ENCODE results near the gene SFXN5. TPM values are rescaled to one million over a fixed set of nuclear protein-coding genes. Genes with fewer than 3 reads are reported as not detected.

SFXN5 gene
- total RNA-seq, 3 donors from 2014 or later (not counting 1 experiment from before 2014, with no cell fraction given), result 15.3 to 22.3 (median 19.8) TPM

DNA sequence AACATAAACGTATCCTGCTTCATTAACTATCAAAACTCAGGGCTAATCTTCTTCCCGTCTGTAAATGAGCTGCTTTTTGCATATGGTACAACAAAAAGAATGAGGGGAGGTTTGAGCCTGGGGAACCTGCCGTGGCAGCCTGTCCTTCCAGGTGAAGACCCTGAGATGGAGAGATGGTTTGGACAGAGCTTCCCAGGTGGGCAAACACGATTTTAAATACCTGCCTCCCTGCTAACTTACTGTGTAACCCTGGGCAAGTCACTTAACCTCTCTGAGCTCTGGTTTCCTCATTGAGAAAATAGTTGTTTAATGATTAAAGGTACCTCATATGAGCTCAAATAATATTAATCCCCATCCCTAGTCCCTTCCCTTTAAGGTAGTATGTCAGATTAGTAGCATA, 145.1 kb downstream of the SFXN5 start:
- Mint-ChIP-seq H3K27ac (no peak overlapping the region), H3K4me1 (no peaks in the 10 kb centered on the region), H3K9me3 (no peaks in the 10 kb centered on the region), H3K4me3 (no peak overlapping the region), H3K36me3 (no peaks in the 10 kb centered on the region), H3K27me3 (ENCODE audit: low read depth in 2 of 2) (peaks cover 28 to 37% of the 10 kb centered on the region in 2 donors)
- no peak overlapping the region for H3K4me3 ChIP-seq (ENCODE audit: low read length)
- H3K36me3 ChIP-seq (ENCODE audit: control insufficient read depth, insufficient read depth, low read length), result no peaks in the 10 kb centered on the region
- H3K27me3 ChIP-seq (ENCODE audit: control insufficient read depth, insufficient read depth, low read length), result peaks cover 49% of the 10 kb centered on the region
- TF ChIP-seq, protein P1, sequence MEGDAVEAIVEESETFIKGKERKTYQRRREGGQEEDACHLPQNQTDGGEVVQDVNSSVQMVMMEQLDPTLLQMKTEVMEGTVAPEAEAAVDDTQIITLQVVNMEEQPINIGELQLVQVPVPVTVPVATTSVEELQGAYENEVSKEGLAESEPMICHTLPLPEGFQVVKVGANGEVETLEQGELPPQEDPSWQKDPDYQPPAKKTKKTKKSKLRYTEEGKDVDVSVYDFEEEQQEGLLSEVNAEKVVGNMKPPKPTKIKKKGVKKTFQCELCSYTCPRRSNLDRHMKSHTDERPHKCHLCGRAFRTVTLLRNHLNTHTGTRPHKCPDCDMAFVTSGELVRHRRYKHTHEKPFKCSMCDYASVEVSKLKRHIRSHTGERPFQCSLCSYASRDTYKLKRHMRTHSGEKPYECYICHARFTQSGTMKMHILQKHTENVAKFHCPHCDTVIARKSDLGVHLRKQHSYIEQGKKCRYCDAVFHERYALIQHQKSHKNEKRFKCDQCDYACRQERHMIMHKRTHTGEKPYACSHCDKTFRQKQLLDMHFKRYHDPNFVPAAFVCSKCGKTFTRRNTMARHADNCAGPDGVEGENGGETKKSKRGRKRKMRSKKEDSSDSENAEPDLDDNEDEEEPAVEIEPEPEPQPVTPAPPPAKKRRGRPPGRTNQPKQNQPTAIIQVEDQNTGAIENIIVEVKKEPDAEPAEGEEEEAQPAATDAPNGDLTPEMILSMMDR (IDR thresholded peaks at IDR 0.05), result no peak
- ATAC-seq, result no peak
- no peak overlapping the region for H3K27ac ChIP-seq (ENCODE audit: low read length)
- peaks cover 11% of the 10 kb centered on the region for H3K4me1 ChIP-seq (ENCODE audit: control insufficient read depth, insufficient read depth, low read length)
- no peak for DNase-seq
- no peaks in the 10 kb centered on the region for H3K9me3 ChIP-seq (ENCODE audit: control insufficient read depth, insufficient read depth, low read length)
- intact Hi-C loops (cut with micrococcal nuclease), result no loop called here
- 3% methylated on average over 3 of the region's 4 CpGs for WGBS (ENCODE audit: insufficient coverage)

DNA sequence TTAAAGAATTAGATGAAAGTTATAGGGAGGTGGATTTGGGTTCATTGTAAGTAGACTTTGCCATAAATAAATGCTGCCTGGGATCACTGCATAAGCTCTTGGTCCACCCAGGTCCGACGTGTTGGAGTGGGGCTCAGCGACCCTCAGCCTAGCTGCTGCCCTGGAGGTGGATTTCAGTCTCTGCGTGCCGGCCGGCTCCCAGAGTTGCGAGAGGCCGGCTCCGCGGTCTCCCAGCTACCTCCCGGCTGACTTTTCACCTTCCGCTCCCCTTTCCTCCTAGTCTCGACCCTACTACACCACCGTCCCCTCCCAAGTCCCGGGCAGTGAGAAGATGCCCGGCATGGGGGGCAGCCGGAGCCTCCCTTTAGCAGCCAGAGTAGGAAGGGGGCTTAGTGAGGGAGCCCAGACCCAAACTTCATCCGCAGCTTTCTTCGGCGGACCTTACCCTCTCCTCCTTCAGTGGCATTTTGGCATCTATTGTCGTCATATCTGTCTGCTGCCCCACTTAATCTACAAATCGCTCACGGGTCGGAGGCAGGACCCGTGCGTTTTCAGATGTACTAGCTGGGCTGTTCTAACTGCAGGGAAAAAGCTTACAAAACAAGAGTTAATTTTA, 146.1 kb downstream of the SFXN5 start:
- Histone ChIP-seq H3K9me3 (ENCODE audit: control insufficient read depth, insufficient read depth, low read length) (no peaks in the 10 kb centered on the region), H3K27me3 (ENCODE audit: control insufficient read depth, insufficient read depth, low read length) (peaks cover 59% of the 10 kb centered on the region), H3K4me1 (ENCODE audit: control insufficient read depth, insufficient read depth, low read length) (peaks cover 17% of the 10 kb centered on the region), H3K36me3 (ENCODE audit: control insufficient read depth, insufficient read depth, low read length) (no peaks in the 10 kb centered on the region), H3K4me3 (ENCODE audit: low read length) (no peak overlapping the region), H3K27ac (ENCODE audit: low read length) (no peak overlapping the region)
- intact Hi-C loops (cut with micrococcal nuclease), result no loop called here
- WGBS (ENCODE audit: insufficient coverage), result 9% methylated on average over 26 of the region's 26 CpGs
- Mint-ChIP-seq H3K27me3 (ENCODE audit: low read depth in 2 of 2) (peaks cover 32 to 43% of the 10 kb centered on the region in 2 donors), H3K36me3 (no peaks in the 10 kb centered on the region), H3K4me3 (no peak overlapping the region), H3K27ac (no peak overlapping the region), H3K9me3 (no peaks in the 10 kb centered on the region), H3K4me1 (peaks cover 3% of the 10 kb centered on the region in 2 donors)
- TF ChIP-seq, protein P1 (IDR thresholded peaks at IDR 0.05), result no peak
- ATAC-seq (no peak), DNase-seq (no peak)

DNA sequence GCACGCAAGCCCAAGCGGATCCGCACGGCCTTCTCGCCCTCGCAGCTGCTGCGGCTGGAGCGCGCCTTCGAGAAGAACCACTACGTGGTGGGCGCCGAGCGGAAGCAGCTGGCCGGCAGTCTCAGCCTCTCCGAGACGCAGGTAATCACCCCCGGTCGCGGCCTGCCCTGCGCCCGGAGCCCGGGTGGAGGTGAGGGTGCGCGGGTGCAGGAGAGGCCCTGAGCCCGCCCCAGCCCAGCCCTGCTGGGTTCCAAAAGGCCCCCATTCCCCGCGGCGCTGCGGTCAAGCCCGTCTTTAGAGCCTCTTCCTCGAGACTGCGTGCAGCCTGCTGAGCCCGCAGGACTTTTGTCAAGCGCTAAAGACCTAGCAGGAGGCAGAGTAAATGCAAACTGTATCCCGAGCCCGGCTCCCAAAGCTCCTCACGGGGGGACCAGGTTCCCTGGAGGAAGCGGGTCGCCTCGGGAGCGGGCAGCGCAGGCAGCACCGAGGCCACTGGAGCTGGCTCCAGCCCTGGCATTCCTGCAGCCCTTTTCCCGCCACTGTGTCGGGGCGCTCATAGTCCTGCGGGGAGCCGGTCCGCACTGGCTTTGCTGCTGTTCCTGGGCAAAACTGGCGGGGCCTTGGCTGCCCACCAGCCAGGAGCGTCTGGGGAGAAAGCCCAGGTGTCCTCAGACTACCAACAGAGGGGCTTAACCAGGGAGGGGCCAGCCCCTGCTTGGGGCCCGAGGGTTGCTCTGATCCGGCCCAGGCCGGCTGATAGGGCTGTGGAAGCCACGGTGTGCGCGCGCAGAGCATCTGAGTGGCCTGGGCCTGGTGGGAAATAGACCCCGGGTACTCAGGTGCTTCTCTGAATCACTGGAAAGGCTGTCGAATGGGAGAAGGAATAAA, 146.9 kb downstream of the SFXN5 start:
- ATAC-seq (peak in 1 of 3 donors; percentile 48), DNase-seq (peak in 1 of 2 donors; percentile 22)
- intact Hi-C loops (cut with micrococcal nuclease), result no loop called here
- 5% methylated on average over 61 of the region's 61 CpGs for WGBS (ENCODE audit: insufficient coverage)
- TF ChIP-seq, protein P1 (IDR thresholded peaks at IDR 0.05), result no peak
- H3K27me3 Mint-ChIP-seq (ENCODE audit: low read depth in 2 of 2), result peaks cover 34 to 46% of the 10 kb centered on the region in 2 donors
- Histone ChIP-seq H3K27me3 (ENCODE audit: control insufficient read depth, insufficient read depth, low read length) (peaks cover 66% of the 10 kb centered on the region), H3K27ac (ENCODE audit: low read length) (no peak overlapping the region), H3K4me1 (ENCODE audit: control insufficient read depth, insufficient read depth, low read length) (peaks cover 25% of the 10 kb centered on the region), H3K9me3 (ENCODE audit: control insufficient read depth, insufficient read depth, low read length) (no peaks in the 10 kb centered on the region), H3K4me3 (ENCODE audit: low read length) (no peak overlapping the region), H3K36me3 (ENCODE audit: control insufficient read depth, insufficient read depth, low read length) (no peaks in the 10 kb centered on the region)
- no peaks in the 10 kb centered on the region for H3K36me3 Mint-ChIP-seq
- no peaks in the 10 kb centered on the region for H3K9me3 Mint-ChIP-seq
- H3K4me1 Mint-ChIP-seq, result peaks cover 6 to 8% of the 10 kb centered on the region in 2 donors
- H3K27ac Mint-ChIP-seq, result no peak overlapping the region
- no peak overlapping the region for H3K4me3 Mint-ChIP-seq
